Measurements from ENCODE around the gene CKAP5. TPM values are rescaled to one million over a fixed set of nuclear protein-coding genes. Genes with fewer than 3 reads are reported as not detected.

CKAP5 gene
- total RNA-seq, 2 donors from 2014 or later = 30.9 to 43.2 TPM

DNA sequence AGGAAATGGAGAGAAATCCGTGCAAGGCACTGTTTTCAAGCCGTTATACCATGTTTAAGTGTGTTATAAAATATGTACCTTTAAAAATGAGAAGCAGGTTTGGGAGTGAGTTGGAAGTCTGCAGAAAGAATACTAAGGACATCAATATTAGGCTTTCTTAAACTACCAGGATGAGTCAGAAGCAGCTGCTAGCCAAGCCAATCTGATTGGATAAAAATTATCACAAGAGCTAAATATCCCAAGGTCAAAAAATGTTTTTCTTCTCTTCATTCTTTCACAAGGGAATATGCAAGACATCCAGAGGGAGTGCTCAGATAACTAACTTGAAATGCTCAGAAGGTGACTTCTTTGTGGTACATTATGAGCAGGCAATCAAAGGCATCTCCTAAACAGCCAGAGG is 19.3 kb upstream of the CKAP5 start:
- Histone ChIP-seq H3K4me1 (no peaks in the 10 kb centered on the region), H3K27ac (no peak overlapping the region), H3K27me3 (no peaks in the 10 kb centered on the region), H3K36me3 (peaks cover 64% of the 10 kb centered on the region), H3K9me3 (no peaks in the 10 kb centered on the region), H3K4me3 (no peak overlapping the region)
- DNase-seq (ENCODE audit: low spot score) = no peak
- no peak for TF ChIP-seq CTCF (IDR thresholded peaks at IDR 0.05)

DNA sequence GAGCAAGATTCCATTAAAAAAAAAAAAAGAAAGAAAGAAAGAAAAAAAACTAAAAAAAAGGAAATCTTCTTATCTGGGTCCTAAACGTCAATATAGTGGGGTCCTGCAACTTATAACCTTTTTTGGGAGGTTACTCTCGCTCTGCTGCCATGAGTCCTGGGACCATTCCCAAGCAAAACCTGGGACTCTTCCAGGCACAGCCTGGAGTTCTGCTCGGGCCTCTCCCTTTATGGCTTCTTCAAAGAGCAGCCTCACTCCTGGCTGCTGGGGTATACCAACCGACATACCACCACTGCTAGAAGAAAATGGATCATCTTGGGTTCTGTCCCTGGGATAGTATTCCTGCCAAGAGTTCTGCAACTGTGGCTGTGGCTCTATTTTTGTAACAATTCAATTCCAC is 14.1 kb upstream of the CKAP5 start:
- no peaks in the 10 kb centered on the region for H3K27me3 ChIP-seq
- DNase-seq (ENCODE audit: low spot score) = no peak
- H3K4me1 ChIP-seq = no peaks in the 10 kb centered on the region
- H3K36me3 ChIP-seq = peaks cover 40% of the 10 kb centered on the region
- TF ChIP-seq CTCF (IDR thresholded peaks at IDR 0.05) = no peak
- no peaks in the 10 kb centered on the region for H3K9me3 ChIP-seq
- no peak overlapping the region for H3K4me3 ChIP-seq
- H3K27ac ChIP-seq = no peak overlapping the region

- Histone ChIP-seq H3K36me3 (peaks cover 28% of the 10 kb centered on the region), H3K27ac (no peak overlapping the region), H3K27me3 (no peaks in the 10 kb centered on the region), H3K4me3 (no peak overlapping the region), H3K4me1 (no peaks in the 10 kb centered on the region), H3K9me3 (no peaks in the 10 kb centered on the region)
- no peak for DNase-seq (ENCODE audit: low spot score)
- TF ChIP-seq CTCF (IDR thresholded peaks at IDR 0.05) = no peak
Observed at GRCh38 chr11:46858920-46859546, 13.0 kb upstream of the CKAP5 start.

GRCh38 chr11:46857666-46858065 is 11.6 kb upstream of the CKAP5 start:
- Histone ChIP-seq H3K4me3 (no peak overlapping the region), H3K27me3 (no peaks in the 10 kb centered on the region), H3K9me3 (no peaks in the 10 kb centered on the region), H3K4me1 (no peaks in the 10 kb centered on the region), H3K27ac (no peak overlapping the region), H3K36me3 (peaks cover 18% of the 10 kb centered on the region)
- no peak for DNase-seq (ENCODE audit: low spot score)
- no peak for TF ChIP-seq CTCF (IDR thresholded peaks at IDR 0.05)

- Histone ChIP-seq H3K27me3 (no peaks in the 10 kb centered on the region), H3K9me3 (no peaks in the 10 kb centered on the region), H3K4me1 (no peaks in the 10 kb centered on the region), H3K27ac (no peak overlapping the region), H3K36me3 (peaks cover 12% of the 10 kb centered on the region), H3K4me3 (no peak overlapping the region)
- DNase-seq (ENCODE audit: low spot score) = no peak
- no peak for TF ChIP-seq CTCF (IDR thresholded peaks at IDR 0.05)
Observed at GRCh38 chr11:46856605-46857343, 10.7 kb upstream of the CKAP5 start.
